OCI-LY3 (cell line): ENCODE results near the gene RALY.

Experiments used
- EZH2phosphoT487 ChIP-seq: fragments of 200-600 bp; shearing (Covaris generic); IDR thresholded peaks from 2 replicates; pipeline ENCODE4 v1.6.1; 2018; ENCODE audit warnings: antibody characterized with exemption, mixed run types, low read depth
- TF ChIP-seq, protein P1 (sequence below): fragments of 200-600, 300-600 bp; sonication (generic); IDR thresholded peaks from 2 replicates; pipeline ENCODE4 v1.5.1; 2014; ENCODE audit warnings: antibody characterized with exemption, low read length, low read depth

- TF ChIP-seq, protein P1, sequence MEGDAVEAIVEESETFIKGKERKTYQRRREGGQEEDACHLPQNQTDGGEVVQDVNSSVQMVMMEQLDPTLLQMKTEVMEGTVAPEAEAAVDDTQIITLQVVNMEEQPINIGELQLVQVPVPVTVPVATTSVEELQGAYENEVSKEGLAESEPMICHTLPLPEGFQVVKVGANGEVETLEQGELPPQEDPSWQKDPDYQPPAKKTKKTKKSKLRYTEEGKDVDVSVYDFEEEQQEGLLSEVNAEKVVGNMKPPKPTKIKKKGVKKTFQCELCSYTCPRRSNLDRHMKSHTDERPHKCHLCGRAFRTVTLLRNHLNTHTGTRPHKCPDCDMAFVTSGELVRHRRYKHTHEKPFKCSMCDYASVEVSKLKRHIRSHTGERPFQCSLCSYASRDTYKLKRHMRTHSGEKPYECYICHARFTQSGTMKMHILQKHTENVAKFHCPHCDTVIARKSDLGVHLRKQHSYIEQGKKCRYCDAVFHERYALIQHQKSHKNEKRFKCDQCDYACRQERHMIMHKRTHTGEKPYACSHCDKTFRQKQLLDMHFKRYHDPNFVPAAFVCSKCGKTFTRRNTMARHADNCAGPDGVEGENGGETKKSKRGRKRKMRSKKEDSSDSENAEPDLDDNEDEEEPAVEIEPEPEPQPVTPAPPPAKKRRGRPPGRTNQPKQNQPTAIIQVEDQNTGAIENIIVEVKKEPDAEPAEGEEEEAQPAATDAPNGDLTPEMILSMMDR = no peak
- TF ChIP-seq EZH2phosphoT487 = no peak
Measured at GRCh38 chr20:34089655-34090345, 96.1 kb downstream of the RALY start.
